Effector memory CD4-positive, alpha-beta T cell (primary cell): ENCODE data around the gene CELSR1.

ENCODE experiments used
- DNase-seq, 3 donors: peaks; one replicate each; pipeline ENCODE4 v3.0.0-alpha.2; 2020
- H3K27ac ChIP-seq: 2 replicates; pipeline ENCODE4 v1.7.0; 2013; ENCODE audit warnings: mild to moderate bottlenecking, low read length, moderate library complexity; ENCODE audit not compliant: insufficient read depth, poor library complexity, severe bottlenecking
- H3K27me3 ChIP-seq: replicated peaks from 2 replicates; pipeline ENCODE4 v1.7.0; 2013; ENCODE audit warnings: mild to moderate bottlenecking, low read length; ENCODE audit not compliant: insufficient read depth, control insufficient read depth, poor library complexity, severe bottlenecking
- H3K36me3 ChIP-seq: 2 replicates; pipeline ENCODE4 v1.7.0; 2013; ENCODE audit warnings: mild to moderate bottlenecking, low read length, moderate library complexity; ENCODE audit not compliant: control insufficient read depth, insufficient read depth
- H3K4me1 ChIP-seq: 2 replicates; pipeline ENCODE4 v1.7.0; 2013; ENCODE audit warnings: low read length, mild to moderate bottlenecking; ENCODE audit not compliant: control insufficient read depth, insufficient read depth, poor library complexity, severe bottlenecking
- H3K4me3 ChIP-seq: 2 replicates; pipeline ENCODE4 v1.7.0; 2013; ENCODE audit warnings: low read length, low read depth, mild to moderate bottlenecking; ENCODE audit not compliant: insufficient read depth, poor library complexity, severe bottlenecking
- H3K9me3 ChIP-seq: 2 replicates; pipeline ENCODE4 v1.7.0; 2013; ENCODE audit warnings: mild to moderate bottlenecking, low read length, moderate library complexity; ENCODE audit not compliant: control insufficient read depth

The CELSR1 gene

DNA sequence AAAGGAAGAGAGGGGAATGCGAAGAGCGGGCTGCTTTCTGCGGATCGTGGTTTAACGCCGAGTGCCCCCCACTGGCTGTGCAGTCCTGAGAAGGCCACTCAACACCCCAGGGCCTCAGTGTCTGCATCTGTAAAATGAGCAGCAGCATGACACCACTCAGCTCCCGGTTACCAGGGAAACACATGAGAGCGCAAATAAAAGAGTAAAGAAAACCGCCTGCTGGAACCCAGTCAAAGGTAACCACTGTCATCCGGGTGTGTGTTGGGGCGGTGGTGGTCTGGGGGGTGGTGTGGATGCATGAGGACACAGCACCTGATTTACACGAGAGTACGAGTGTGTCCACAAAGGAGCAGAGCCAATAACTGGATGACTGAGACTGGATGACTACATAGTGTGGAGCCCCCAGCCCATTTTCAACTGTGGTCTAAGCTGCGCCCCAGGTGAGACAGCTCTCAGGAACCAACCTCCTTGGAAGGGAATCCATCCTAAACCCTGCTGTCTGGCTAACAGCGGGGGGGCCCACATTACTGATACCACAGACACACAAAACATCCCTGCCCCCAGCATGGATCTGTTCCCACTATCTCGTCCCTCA, 5.7 kb downstream of the CELSR1 start:
- Histone ChIP-seq H3K27me3 (peaks cover 3% of the 10 kb centered on the region), H3K27ac (no peak overlapping the region), H3K4me1 (no peaks in the 10 kb centered on the region), H3K9me3 (no peaks in the 10 kb centered on the region), H3K4me3 (no peak overlapping the region), H3K36me3 (no peaks in the 10 kb centered on the region)
- no peak for DNase-seq

DNA sequence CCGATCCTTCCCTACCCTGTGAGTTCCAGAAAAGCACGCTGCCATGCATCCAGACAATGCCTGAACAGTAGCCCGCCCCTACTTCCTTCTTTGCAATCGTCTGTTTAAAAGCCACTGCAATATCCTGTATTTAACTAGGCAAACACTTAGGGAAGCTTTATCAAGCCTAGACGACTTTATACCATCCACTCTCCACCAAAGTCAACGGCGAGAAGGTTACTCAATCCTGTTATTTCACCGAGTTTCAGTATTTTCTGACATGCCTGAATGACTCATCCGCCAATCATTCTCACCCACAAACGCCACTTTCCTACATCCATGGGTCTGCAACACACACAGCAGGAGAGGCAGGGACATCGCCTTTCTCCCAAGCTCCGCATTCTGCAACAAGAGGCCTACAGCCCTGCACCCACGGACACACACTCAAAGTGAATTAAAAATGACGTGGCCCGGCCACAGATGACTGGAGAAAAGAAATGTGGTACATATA, 9.3 kb downstream of the CELSR1 start:
- H3K4me1 ChIP-seq = no peaks in the 10 kb centered on the region
- DNase-seq = no peak
- no peak overlapping the region for H3K4me3 ChIP-seq
- peaks cover 2% of the 10 kb centered on the region for H3K27me3 ChIP-seq
- H3K9me3 ChIP-seq = no peaks in the 10 kb centered on the region
- no peaks in the 10 kb centered on the region for H3K36me3 ChIP-seq
- no peak overlapping the region for H3K27ac ChIP-seq

DNA sequence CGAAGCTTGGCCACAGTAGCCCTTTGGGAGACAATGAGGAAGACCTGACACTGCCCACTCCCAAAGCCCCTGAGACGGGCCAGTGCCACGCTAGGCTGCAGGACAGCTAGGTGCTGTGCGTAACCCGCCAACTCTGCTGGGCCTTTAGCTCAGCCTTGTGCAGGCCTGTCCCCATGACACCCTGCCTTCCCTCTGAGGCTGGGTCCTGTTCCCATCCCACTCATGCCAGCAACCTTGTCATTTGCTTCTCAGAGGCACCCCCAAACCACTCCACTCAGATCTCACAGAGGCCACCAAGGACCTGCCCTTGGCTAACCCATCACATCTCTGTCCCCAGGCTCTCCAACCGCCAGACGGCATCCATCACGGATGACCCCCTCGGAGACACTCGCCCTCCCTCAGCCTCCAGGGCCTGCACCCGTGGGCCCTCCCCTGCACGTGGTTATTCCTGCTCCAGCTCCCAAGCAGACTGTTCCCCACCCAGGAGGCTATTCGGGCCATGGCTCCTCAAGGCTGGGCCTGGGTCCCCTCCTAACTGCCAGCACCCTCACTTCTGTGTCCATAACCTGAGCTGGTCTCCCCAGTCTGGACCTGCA, 11.1 kb downstream of the CELSR1 start:
- H3K9me3 ChIP-seq = no peaks in the 10 kb centered on the region
- no peak overlapping the region for H3K4me3 ChIP-seq
- H3K27ac ChIP-seq = no peak overlapping the region
- H3K4me1 ChIP-seq = no peaks in the 10 kb centered on the region
- H3K36me3 ChIP-seq = no peaks in the 10 kb centered on the region
- H3K27me3 ChIP-seq = peaks cover 2% of the 10 kb centered on the region
- no peak for DNase-seq

DNA sequence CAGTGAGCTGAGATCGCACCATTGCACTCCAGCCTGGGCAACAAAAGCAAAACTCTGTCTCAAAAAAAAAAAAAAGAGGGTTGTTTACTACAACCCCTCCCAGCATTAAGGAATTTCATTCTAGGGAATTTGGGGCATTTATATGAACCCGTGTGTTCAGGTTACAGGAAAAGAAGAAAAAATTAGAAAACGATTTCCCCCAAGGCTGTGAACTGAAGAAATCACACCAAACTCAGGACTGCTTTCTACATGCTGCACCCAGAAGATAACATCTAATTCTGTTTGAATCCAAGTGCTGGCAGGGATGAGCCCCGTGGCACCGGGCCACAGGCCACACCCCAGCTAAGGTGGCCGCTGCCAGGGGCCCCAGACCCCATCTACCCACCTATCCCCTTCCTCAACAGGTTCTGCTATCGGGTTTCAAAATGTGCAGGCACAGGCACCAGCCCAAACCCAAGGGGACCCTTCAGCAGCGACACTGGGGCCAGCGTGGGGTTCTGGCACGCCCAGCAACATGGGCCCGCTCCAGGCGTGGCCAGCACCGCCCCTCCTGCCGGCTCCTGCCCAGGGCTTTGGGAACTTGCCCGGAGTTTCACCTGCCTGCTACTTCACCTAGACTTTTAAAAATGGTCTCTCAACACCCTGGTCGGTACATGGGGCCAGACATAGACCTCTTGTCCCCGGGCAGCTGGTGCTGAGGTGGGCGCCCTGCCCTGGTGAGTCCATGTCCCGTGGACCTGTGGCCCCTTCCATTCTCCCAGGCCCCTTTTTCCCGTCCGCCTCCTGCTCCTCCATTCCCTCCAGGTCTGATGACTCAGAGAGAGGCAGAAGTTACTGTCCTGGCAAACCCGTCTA, 11.8 kb downstream of the CELSR1 start:
- Histone ChIP-seq H3K27me3 (peaks cover 2% of the 10 kb centered on the region), H3K36me3 (no peaks in the 10 kb centered on the region), H3K4me3 (no peak overlapping the region), H3K9me3 (no peaks in the 10 kb centered on the region), H3K27ac (no peak overlapping the region), H3K4me1 (no peaks in the 10 kb centered on the region)
- no peak for DNase-seq

DNA sequence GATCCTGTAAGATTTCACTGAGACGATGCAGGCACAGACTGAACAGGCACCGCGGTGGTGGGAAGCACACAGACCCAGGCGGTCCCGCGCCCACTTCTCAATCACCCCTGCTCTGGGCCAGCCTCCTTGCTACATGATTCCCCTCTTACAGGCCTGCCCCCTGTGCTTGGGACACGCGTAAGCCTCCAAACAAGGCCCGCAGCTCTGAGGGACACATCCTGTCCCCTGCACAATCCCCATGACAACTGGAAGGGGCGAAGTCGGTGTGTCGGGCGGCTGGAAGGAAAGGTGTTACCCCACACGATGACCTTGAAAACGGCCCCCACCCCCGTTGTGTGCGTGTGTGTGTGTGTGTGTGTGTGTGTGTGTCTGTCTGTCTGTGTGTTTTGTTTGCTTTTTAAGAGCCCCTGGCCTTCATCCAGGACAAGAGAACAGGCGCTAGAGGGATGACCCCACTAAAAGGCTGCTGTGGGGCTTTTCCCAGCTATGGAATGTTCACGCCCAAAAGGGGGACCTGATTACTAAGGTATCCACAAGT, 13.1 kb downstream of the CELSR1 start:
- Histone ChIP-seq H3K27ac (no peak overlapping the region), H3K36me3 (no peaks in the 10 kb centered on the region), H3K4me3 (no peak overlapping the region), H3K4me1 (no peaks in the 10 kb centered on the region), H3K9me3 (no peaks in the 10 kb centered on the region), H3K27me3 (peaks cover 2% of the 10 kb centered on the region)
- DNase-seq = no peak

DNA sequence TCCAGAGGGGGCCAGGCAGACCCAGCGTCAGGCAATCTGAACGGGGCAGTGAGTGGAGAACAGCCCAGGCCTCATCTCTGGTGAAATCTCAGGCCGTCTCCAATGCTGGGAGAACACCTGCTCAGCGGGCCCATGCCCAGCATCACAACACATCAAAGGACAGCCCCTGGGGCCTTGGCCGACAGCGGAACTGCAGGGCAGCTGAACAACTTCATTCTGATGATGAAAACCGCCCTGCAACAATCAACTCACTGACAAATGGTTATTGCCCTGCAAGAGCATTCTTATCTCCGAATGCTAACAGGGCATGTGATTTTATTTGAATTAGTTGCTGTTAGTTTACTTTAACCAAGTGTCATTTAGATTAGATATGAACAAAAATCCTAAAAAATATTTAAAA, 14.6 kb downstream of the CELSR1 start:
- H3K4me3 ChIP-seq = no peak overlapping the region
- no peaks in the 10 kb centered on the region for H3K9me3 ChIP-seq
- DNase-seq = no peak
- no peaks in the 10 kb centered on the region for H3K36me3 ChIP-seq
- H3K27me3 ChIP-seq = peaks cover 2% of the 10 kb centered on the region
- H3K27ac ChIP-seq = no peak overlapping the region
- H3K4me1 ChIP-seq = no peaks in the 10 kb centered on the region

DNA sequence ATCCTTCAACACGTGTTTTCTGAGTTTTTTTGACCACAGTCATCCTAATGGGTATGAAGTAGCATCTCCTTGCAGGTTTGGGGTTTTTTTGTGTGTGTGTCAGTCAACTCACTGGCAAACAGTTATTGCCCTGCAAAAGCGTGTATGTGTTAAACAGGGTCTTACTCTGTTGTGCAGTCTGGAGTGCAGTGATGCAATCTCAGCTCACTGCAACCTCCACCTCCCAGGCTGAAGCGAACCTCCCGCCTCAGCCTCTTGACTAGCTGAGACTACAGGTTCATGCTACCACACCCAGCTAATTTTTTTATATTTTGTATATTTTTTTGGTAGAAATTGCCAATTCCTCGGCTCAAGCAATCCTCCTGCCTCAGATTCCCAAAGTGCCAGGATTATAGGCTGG, 15.4 kb downstream of the CELSR1 start:
- H3K4me3 ChIP-seq = no peak overlapping the region
- H3K36me3 ChIP-seq = no peaks in the 10 kb centered on the region
- H3K27me3 ChIP-seq = peaks cover 2% of the 10 kb centered on the region
- no peak for DNase-seq
- H3K4me1 ChIP-seq = no peaks in the 10 kb centered on the region
- H3K27ac ChIP-seq = no peak overlapping the region
- no peaks in the 10 kb centered on the region for H3K9me3 ChIP-seq

DNA sequence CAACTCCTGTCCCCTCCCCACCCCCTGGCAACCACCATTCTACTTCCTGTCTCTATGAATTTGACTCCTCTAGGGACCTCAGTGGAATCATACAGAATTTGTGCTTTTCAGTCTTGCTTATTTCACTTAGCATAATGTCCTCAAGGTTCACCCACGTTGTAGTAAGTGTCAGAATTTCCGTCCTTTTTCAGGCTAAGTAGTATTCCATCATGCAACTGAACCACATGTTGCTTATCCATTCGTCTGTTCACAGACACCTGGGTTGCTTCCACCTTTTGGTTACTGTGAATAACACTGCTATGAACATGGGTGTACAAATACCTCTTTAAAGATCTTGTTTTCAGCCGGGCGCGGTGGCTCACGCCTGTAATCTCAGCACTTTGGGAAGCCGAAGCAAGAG, 16.5 kb downstream of the CELSR1 start:
- DNase-seq = no peak
- H3K36me3 ChIP-seq = no peaks in the 10 kb centered on the region
- no peak overlapping the region for H3K4me3 ChIP-seq
- H3K4me1 ChIP-seq = no peaks in the 10 kb centered on the region
- no peaks in the 10 kb centered on the region for H3K9me3 ChIP-seq
- H3K27ac ChIP-seq = no peak overlapping the region
- peaks cover 2% of the 10 kb centered on the region for H3K27me3 ChIP-seq

DNA sequence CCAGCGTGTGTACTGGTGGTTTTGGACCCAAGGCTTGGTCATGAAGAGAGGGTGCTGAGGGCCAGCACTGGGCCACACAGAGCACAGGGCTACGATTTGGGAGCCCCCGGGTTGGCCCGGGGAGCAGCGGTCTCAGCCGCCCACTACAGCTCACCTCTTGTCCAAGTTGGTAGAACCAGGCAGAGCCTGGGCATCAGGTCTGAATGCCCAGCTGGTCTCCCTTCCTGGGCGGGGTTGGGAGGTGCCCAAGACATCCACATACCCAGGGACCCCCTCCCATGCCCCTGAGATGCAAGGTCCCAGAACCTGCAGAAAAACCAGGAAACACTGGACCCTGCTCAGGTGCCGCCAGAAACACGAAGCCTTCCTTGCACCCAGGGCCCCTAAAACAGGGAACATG, 18.0 kb downstream of the CELSR1 start:
- H3K4me3 ChIP-seq = no peak overlapping the region

More for the DNA sequence above, 18.0 kb downstream of the CELSR1 start:
- Histone ChIP-seq H3K27me3 (no peaks in the 10 kb centered on the region), H3K4me1 (no peaks in the 10 kb centered on the region), H3K9me3 (no peaks in the 10 kb centered on the region), H3K36me3 (no peaks in the 10 kb centered on the region), H3K27ac (no peak overlapping the region)
- DNase-seq = no peak
